HEK293 (cell line): Measurements from ENCODE around the gene SNX10.

ENCODE experiments used
- CTCF ChIA-PET: fragments of 350-600 bp; formaldehyde crosslinking; extraction: SDS; loops from one replicate; lab custom pipeline; 2021; ENCODE audit warnings: antibody characterized with exemption; lab: Yijun Ruan, JAX
- POLR2A ChIA-PET: fragments of 300-600 bp; formaldehyde crosslinking; extraction: SDS; loops from one replicate; lab custom pipeline; 2020; ENCODE audit warnings: antibody characterized with exemption, inconsistent platforms; lab: Yijun Ruan, JAX
- H3K27ac ChIP-seq: fragments of 200-500 bp; sonication (Bioruptor generic); 2 replicates; pipeline ENCODE4 v1.5.1; 2014; ENCODE audit warnings: low read depth, low read length, control low read depth, inconsistent platforms; ENCODE audit errors: extremely low read depth
- H3K36me3 ChIP-seq, 2 experiments: fragments of 200-500 bp in 1 of 2; sonication (Bioruptor generic) in 1 of 2; 1 replicate in 1 of 2; 2 replicates in 1 of 2; pipeline ENCODE4 v1.5.1; 2014 to 2017; ENCODE audit warnings: inconsistent platforms in 2 of 2, low read length in 2 of 2; ENCODE audit not compliant: control insufficient read depth in 2 of 2, insufficient read depth in 1 of 2
- H3K4me1 ChIP-seq: fragments of 200-500 bp; sonication (Bioruptor generic); 2 replicates; pipeline ENCODE4 v1.5.1; 2014; ENCODE audit warnings: mild to moderate bottlenecking, low read length, inconsistent platforms; ENCODE audit not compliant: control insufficient read depth, insufficient read depth
- H3K4me3 ChIP-seq: 2 replicates; pipeline ENCODE4 v1.5.1; 2011; ENCODE audit warnings: low read depth, mild to moderate bottlenecking, control low read depth, low read length, moderate library complexity
- H3K9me3 ChIP-seq: fragments of 200-500 bp; sonication (Bioruptor generic); 2 replicates; pipeline ENCODE4 v1.5.1; 2014; ENCODE audit warnings: low read depth, low read length, inconsistent platforms; ENCODE audit not compliant: control insufficient read depth, insufficient read depth
- CTCF ChIP-seq: fragments of 450-650 bp; formaldehyde crosslinking; IDR thresholded peaks from 2 replicates; pipeline ENCODE4 v1.5.1; 2016; ENCODE audit warnings: missing biosample characterization, missing genetic modification characterization
- FEZF1 ChIP-seq: fragments of 450-650 bp; formaldehyde crosslinking; IDR thresholded peaks from 2 replicates; pipeline ENCODE4 v1.5.1; 2016; ENCODE audit warnings: missing biosample characterization, missing genetic modification characterization
- GFI1B ChIP-seq: fragments of 450-650 bp; formaldehyde crosslinking; IDR thresholded peaks from 2 replicates; pipeline ENCODE4 v1.5.1; 2016; ENCODE audit warnings: missing biosample characterization, missing genetic modification characterization
- SCRT1 ChIP-seq: fragments of 450-650 bp; formaldehyde crosslinking; IDR thresholded peaks from 2 replicates; pipeline ENCODE4 v1.5.1; 2016; ENCODE audit warnings: missing biosample characterization, missing genetic modification characterization, borderline replicate concordance
- ZFHX2 ChIP-seq: fragments of 450-650 bp; formaldehyde crosslinking; conservative IDR thresholded peaks from 2 replicates; pipeline ENCODE4 v1.5.1; 2016; ENCODE audit warnings: missing biosample characterization, missing genetic modification characterization
- ZNF114 ChIP-seq: fragments of 450-650 bp; formaldehyde crosslinking; IDR thresholded peaks from 2 replicates; pipeline ENCODE4 v1.5.0; 2017; ENCODE audit warnings: missing biosample characterization, missing genetic modification characterization
- ZNF155 ChIP-seq: fragments of 450-650 bp; formaldehyde crosslinking; IDR thresholded peaks from 2 replicates; pipeline ENCODE4 v1.5.1; 2016; ENCODE audit warnings: missing biosample characterization, missing genetic modification characterization
- ZNF157 ChIP-seq: fragments of 450-650 bp; formaldehyde crosslinking; IDR thresholded peaks from 2 replicates; pipeline ENCODE4 v1.5.1; 2016; ENCODE audit warnings: missing biosample characterization, missing genetic modification characterization
- ZNF26 ChIP-seq: fragments of 450-650 bp; formaldehyde crosslinking; IDR thresholded peaks from 2 replicates; pipeline ENCODE4 v1.5.1; 2016; ENCODE audit warnings: missing biosample characterization, missing genetic modification characterization
- ZNF292 ChIP-seq: fragments of 450-650 bp; formaldehyde crosslinking; IDR thresholded peaks from 2 replicates; pipeline ENCODE4 v1.5.1; 2016; ENCODE audit warnings: low read depth, missing biosample characterization, missing genetic modification characterization, borderline replicate concordance
- ZNF416 ChIP-seq: fragments of 450-650 bp; formaldehyde crosslinking; IDR thresholded peaks from 2 replicates; pipeline ENCODE4 v1.5.1; 2016; ENCODE audit warnings: missing biosample characterization, missing genetic modification characterization
- ZNF513 ChIP-seq: fragments of 450-650 bp; IDR thresholded peaks from 2 replicates; pipeline ENCODE4 v1.5.1; 2018; ENCODE audit warnings: missing biosample characterization, missing genetic modification characterization
- ZNF514 ChIP-seq: fragments of 450-650 bp; formaldehyde crosslinking; IDR thresholded peaks from 2 replicates; pipeline ENCODE4 v1.5.1; 2016; ENCODE audit warnings: missing biosample characterization, missing genetic modification characterization
- ZNF530 ChIP-seq: fragments of 450-650 bp; formaldehyde crosslinking; IDR thresholded peaks from 2 replicates; pipeline ENCODE4 v1.5.1; 2016; ENCODE audit warnings: low read depth, missing biosample characterization, missing genetic modification characterization
- ZNF548 ChIP-seq: fragments of 450-650 bp; formaldehyde crosslinking; IDR thresholded peaks from 2 replicates; pipeline ENCODE4 v1.5.1; 2016; ENCODE audit warnings: missing biosample characterization, missing genetic modification characterization
- ZNF626 ChIP-seq: fragments of 450-650 bp; sonication (Bioruptor Pico); formaldehyde crosslinking; IDR thresholded peaks from 2 replicates; pipeline ENCODE4 v1.5.1; 2018; ENCODE audit warnings: missing biosample characterization, missing genetic modification characterization, inconsistent platforms
- ZNF639 ChIP-seq: fragments of 450-650 bp; formaldehyde crosslinking; IDR thresholded peaks from 2 replicates; pipeline ENCODE4 v1.5.1; 2016; ENCODE audit warnings: missing biosample characterization, missing genetic modification characterization
- ZNF768 ChIP-seq: fragments of 450-650 bp; formaldehyde crosslinking; IDR thresholded peaks from 2 replicates; pipeline ENCODE4 v1.5.1; 2018; ENCODE audit warnings: missing biosample characterization, mild to moderate bottlenecking, missing genetic modification characterization

The SNX10 gene

GRCh38 chr7:26309089-26309488 is 17.4 kb downstream of the SNX10 start (continued):
- no peak for TF ChIP-seq ZNF639 (tag by site-specific recombination)
- no peak for TF ChIP-seq ZNF157 (tag by site-specific recombination)
- no peak for TF ChIP-seq ZNF114 (tag by site-specific recombination)

- ChIA-PET CTCF (no interaction called here), POLR2A (no interaction called here)
- H3K4me1 ChIP-seq = no peaks in the 10 kb centered on the region
- H3K36me3 ChIP-seq = peaks cover 0 to 3% of the 10 kb centered on the region in 2 experiments; a peak in 1 of 3 replicates
- no peak overlapping the region for H3K4me3 ChIP-seq
- H3K27ac ChIP-seq = no peak overlapping the region
- no peak for TF ChIP-seq SCRT1 (tag by site-specific recombination)
- TF ChIP-seq CTCF = no peak
- TF ChIP-seq ZNF530 (tag by site-specific recombination) = no peak
- TF ChIP-seq GFI1B (tag by site-specific recombination) = no peak
- no peak for TF ChIP-seq ZNF292
- no peak for TF ChIP-seq ZNF513 (tag by site-specific recombination)
- TF ChIP-seq ZNF548 (tag by site-specific recombination) = no peak
- TF ChIP-seq ZNF514 (tag by site-specific recombination) = no peak
- TF ChIP-seq ZNF639 (tag by site-specific recombination) = no peak
- no peak for TF ChIP-seq ZNF768 (tag by site-specific recombination)
- TF ChIP-seq ZNF26 (tag by site-specific recombination) = no peak
- TF ChIP-seq ZNF626 (tag by site-specific recombination) = no peak
- no peak for TF ChIP-seq ZFHX2 (tag by site-specific recombination)
- TF ChIP-seq ZNF416 = no peak
- no peak for TF ChIP-seq ZNF155 (tag by site-specific recombination)
- no peak for TF ChIP-seq FEZF1 (tag by site-specific recombination)
- H3K9me3 ChIP-seq = no peaks in the 10 kb centered on the region
Observed at GRCh38 chr7:26311798-26312197, 20.1 kb downstream of the SNX10 start.
